ENCODE results near the gene AGER.

AGER gene

GRCh38 chr6:32184084-32184640, at the start of gene AGER:
Gene AGER, minus strand, starts transcription at chr6:32184253. Its CDS starts 31 bp downstream, at chr6:32184222.
- peaks cover 38 to 51% of the 10 kb centered on the region in 2 donors for H3K36me3 ChIP-seq (ENCODE audit: control insufficient read depth in 1 of 2, insufficient read depth in 2 of 2, low read length in 2 of 2)
- H3K27ac ChIP-seq (ENCODE audit: low read length): peak within 1 kb of the TSS; percentile 60
- no peaks in the 10 kb centered on the region for H3K9me3 ChIP-seq (ENCODE audit: control insufficient read depth in 1 of 2, low read length in 2 of 2)
- H3K4me3 ChIP-seq (ENCODE audit: low read depth in 1 of 2, low read length in 2 of 2): no peak within 1 kb of the TSS
- H3K4me1 ChIP-seq (ENCODE audit: control insufficient read depth in 1 of 2, insufficient read depth in 2 of 2, low read length in 2 of 2): peaks cover 9 to 54% of the 10 kb centered on the region in 2 donors
- no peaks in the 10 kb centered on the region for H3K27me3 ChIP-seq (ENCODE audit: low read depth, low read length)

GRCh38 chr6:32226434-32226833, 42.4 kb upstream of the AGER start:
- H3K27me3 ChIP-seq (ENCODE audit: low read depth, low read length): no peaks in the 10 kb centered on the region
- H3K4me3 ChIP-seq (ENCODE audit: low read depth in 1 of 2, low read length in 2 of 2): no peak overlapping the region
- no peaks in the 10 kb centered on the region for H3K36me3 ChIP-seq (ENCODE audit: control insufficient read depth in 1 of 2, insufficient read depth in 2 of 2, low read length in 2 of 2)
- H3K27ac ChIP-seq (ENCODE audit: low read length): no peak overlapping the region
- no peaks in the 10 kb centered on the region for H3K9me3 ChIP-seq (ENCODE audit: control insufficient read depth in 1 of 2, low read length in 2 of 2)
- no peaks in the 10 kb centered on the region for H3K4me1 ChIP-seq (ENCODE audit: control insufficient read depth in 1 of 2, insufficient read depth in 2 of 2, low read length in 2 of 2)

GRCh38 chr6:32224696-32225095, 40.6 kb upstream of the AGER start:
- H3K4me1 ChIP-seq (ENCODE audit: control insufficient read depth in 1 of 2, insufficient read depth in 2 of 2, low read length in 2 of 2): no peaks in the 10 kb centered on the region
- H3K9me3 ChIP-seq (ENCODE audit: control insufficient read depth in 1 of 2, low read length in 2 of 2): no peaks in the 10 kb centered on the region
- no peaks in the 10 kb centered on the region for H3K36me3 ChIP-seq (ENCODE audit: control insufficient read depth in 1 of 2, insufficient read depth in 2 of 2, low read length in 2 of 2)
- H3K4me3 ChIP-seq (ENCODE audit: low read depth in 1 of 2, low read length in 2 of 2): no peak overlapping the region
- no peaks in the 10 kb centered on the region for H3K27me3 ChIP-seq (ENCODE audit: low read depth, low read length)
- H3K27ac ChIP-seq (ENCODE audit: low read length): no peak overlapping the region

DNA sequence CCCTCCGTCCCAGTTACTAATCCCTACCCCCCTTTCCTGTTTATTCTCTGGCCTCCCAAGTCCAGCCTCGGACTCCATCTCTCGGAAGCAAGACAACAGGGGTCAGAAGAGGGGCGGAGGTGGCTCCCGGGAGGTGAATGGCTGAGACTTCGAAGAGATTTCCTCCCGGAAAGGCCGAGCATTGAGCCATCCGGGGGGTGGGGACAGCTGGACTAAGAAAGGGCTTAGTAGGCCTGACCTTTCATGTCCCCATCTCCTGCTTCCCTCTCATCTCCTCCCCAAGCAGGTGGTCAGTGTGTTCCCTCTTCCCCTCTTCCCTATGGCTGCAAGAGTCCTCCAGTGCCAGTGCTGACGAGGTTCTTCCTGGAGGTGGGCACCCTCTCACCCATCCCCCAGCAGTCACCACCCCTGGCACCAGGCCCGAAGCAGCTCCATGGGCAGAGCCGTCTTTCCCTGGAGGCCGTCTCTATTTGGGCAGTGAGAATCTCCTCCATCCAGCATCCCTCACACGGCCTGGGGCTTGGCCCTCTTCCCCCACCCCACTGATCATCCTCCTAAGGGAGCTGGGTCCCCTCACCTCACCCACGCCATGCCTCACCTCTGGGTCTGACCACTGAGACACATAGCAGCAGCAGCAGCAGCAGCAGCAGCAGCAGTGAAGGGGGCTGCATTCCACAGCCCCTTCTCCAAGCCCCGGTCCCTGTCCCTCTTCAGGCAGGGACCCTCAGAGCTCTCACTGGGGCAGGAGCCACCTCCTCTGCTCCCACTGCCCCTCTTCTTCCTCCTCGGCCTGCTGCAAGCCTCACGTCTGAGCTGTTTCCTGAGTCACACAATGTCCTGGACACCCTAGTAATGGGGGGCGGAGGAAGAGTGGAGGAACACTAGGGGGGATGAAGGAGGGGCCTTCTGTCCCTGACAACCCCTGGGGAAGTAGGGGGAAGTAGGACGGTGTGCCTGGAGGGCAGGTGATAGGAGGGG, 39.5 kb upstream of the AGER start, which contains the start of gene NOTCH4:
Gene NOTCH4, minus strand, starts transcription at position 810 of the 978 bp plus-strand sequence. Its CDS starts 139 bp downstream, at position 671.
- H3K27me3 ChIP-seq (ENCODE audit: low read depth, low read length): no peaks in the 10 kb centered on the region
- no peaks in the 10 kb centered on the region for H3K4me1 ChIP-seq (ENCODE audit: control insufficient read depth in 1 of 2, insufficient read depth in 2 of 2, low read length in 2 of 2)
- no peaks in the 10 kb centered on the region for H3K36me3 ChIP-seq (ENCODE audit: control insufficient read depth in 1 of 2, insufficient read depth in 2 of 2, low read length in 2 of 2)
- H3K9me3 ChIP-seq (ENCODE audit: control insufficient read depth in 1 of 2, low read length in 2 of 2): no peaks in the 10 kb centered on the region
- H3K27ac ChIP-seq (ENCODE audit: low read length): no peak within 1 kb of the TSS
- no peak within 1 kb of the TSS for H3K4me3 ChIP-seq (ENCODE audit: low read depth in 1 of 2, low read length in 2 of 2)

- no peaks in the 10 kb centered on the region for H3K36me3 ChIP-seq (ENCODE audit: control insufficient read depth in 1 of 2, insufficient read depth in 2 of 2, low read length in 2 of 2)
- no peak overlapping the region for H3K4me3 ChIP-seq (ENCODE audit: low read depth in 1 of 2, low read length in 2 of 2)
- no peaks in the 10 kb centered on the region for H3K9me3 ChIP-seq (ENCODE audit: control insufficient read depth in 1 of 2, low read length in 2 of 2)
- no peak overlapping the region for H3K27ac ChIP-seq (ENCODE audit: low read length)
- no peaks in the 10 kb centered on the region for H3K4me1 ChIP-seq (ENCODE audit: control insufficient read depth in 1 of 2, insufficient read depth in 2 of 2, low read length in 2 of 2)
- H3K27me3 ChIP-seq (ENCODE audit: low read depth, low read length): no peaks in the 10 kb centered on the region
These were observed 38.5 kb upstream of the AGER start for GRCh38 chr6:32222333-32223230.

DNA sequence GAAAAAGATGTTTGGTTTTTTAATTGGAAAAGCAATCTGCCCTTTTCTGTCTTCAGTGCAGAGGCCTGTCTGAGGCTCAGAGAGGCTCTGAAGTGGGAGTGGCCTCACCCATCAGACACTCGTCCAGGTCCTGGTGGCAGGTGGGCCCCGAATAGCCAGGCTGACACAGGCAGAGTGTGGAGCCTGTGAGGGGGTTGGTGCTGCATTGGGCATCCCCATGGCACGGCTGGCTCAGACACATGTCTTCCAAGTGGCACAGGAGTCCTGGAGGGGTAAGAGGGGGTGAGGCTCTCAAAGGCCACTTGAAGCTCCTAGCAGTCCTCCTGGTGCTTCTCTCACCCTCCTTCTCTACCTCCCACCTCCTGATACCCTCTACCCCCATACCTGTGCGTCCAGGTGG, 36.0 kb upstream of the AGER start:
- H3K36me3 ChIP-seq (ENCODE audit: control insufficient read depth in 1 of 2, insufficient read depth in 2 of 2, low read length in 2 of 2): no peaks in the 10 kb centered on the region
- no peak overlapping the region for H3K4me3 ChIP-seq (ENCODE audit: low read depth in 1 of 2, low read length in 2 of 2)
- no peaks in the 10 kb centered on the region for H3K9me3 ChIP-seq (ENCODE audit: control insufficient read depth in 1 of 2, low read length in 2 of 2)
- H3K4me1 ChIP-seq (ENCODE audit: control insufficient read depth in 1 of 2, insufficient read depth in 2 of 2, low read length in 2 of 2): no peaks in the 10 kb centered on the region
- no peak overlapping the region for H3K27ac ChIP-seq (ENCODE audit: low read length)
- H3K27me3 ChIP-seq (ENCODE audit: low read depth, low read length): no peaks in the 10 kb centered on the region

DNA sequence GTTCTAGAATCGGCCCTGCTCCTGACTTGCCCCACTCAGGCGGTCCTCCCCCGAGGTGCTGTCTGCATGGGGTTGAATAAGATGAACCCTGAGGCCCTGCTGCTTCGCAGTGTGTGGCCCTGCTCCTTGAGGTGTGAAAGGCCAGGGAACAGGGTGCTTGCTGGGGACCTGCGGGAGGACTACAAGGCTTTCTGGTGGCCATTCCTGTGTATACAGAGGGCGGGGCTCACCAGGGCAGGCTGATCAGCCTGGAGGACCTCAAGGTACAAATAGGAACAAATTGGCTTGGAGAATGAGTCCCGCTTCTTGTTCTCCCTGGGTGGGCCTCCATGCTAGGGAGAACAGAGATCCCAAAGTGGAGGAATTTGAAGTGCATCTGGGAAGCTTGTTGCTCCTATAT, 34.1 kb upstream of the AGER start:
- Histone ChIP-seq H3K4me1 (ENCODE audit: control insufficient read depth in 1 of 2, insufficient read depth in 2 of 2, low read length in 2 of 2) (no peaks in the 10 kb centered on the region), H3K9me3 (ENCODE audit: control insufficient read depth in 1 of 2, low read length in 2 of 2) (no peaks in the 10 kb centered on the region), H3K27me3 (ENCODE audit: low read depth, low read length) (no peaks in the 10 kb centered on the region), H3K36me3 (ENCODE audit: control insufficient read depth in 1 of 2, insufficient read depth in 2 of 2, low read length in 2 of 2) (no peaks in the 10 kb centered on the region), H3K27ac (ENCODE audit: low read length) (no peak overlapping the region), H3K4me3 (ENCODE audit: low read depth in 1 of 2, low read length in 2 of 2) (no peak overlapping the region)

DNA sequence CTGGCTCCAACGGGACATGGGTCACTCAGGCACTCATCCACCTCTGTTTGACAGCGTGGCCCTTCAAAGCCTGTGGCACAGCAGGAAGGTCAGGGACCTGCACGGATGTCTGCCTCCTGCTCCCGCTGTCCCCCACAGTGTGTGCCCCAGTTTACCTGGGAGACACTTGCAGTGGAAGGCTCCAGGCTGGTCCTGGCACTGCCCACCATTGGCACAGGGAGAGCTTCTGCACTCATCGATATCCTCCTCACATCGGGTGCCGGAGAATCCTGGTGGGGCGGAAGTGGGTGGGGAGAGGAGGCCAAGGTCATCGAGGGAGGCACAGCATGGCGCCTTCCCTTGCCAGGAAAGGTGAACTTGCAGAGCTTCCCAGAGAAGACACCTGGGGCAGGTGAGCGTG, 32.9 kb upstream of the AGER start:
- Histone ChIP-seq H3K9me3 (ENCODE audit: control insufficient read depth in 1 of 2, low read length in 2 of 2) (no peaks in the 10 kb centered on the region), H3K4me1 (ENCODE audit: control insufficient read depth in 1 of 2, insufficient read depth in 2 of 2, low read length in 2 of 2) (no peaks in the 10 kb centered on the region), H3K27ac (ENCODE audit: low read length) (no peak overlapping the region), H3K4me3 (ENCODE audit: low read depth in 1 of 2, low read length in 2 of 2) (no peak overlapping the region), H3K27me3 (ENCODE audit: low read depth, low read length) (no peaks in the 10 kb centered on the region), H3K36me3 (ENCODE audit: control insufficient read depth in 1 of 2, insufficient read depth in 2 of 2, low read length in 2 of 2) (no peaks in the 10 kb centered on the region)

DNA sequence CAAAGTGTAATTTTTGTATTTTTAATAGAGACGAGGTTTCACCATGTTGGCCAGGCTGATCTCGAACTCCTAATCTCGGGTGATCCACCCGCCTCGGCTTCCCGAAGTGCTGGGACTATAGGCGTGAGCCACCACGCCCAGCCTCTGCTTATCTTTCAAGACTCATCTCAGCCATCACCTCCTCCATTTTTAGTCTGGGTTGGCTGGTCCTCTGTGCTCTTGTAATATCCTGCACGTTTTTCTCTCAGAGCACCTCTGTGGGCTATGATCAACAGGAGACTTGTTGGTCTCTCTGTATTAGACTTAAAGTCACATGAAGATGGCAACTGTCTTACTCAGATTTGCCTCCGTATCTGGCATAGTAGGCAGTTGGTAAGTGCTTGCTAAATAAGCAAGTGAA, 32.2 kb upstream of the AGER start:
- Histone ChIP-seq H3K4me3 (ENCODE audit: low read depth in 1 of 2, low read length in 2 of 2) (no peak overlapping the region), H3K9me3 (ENCODE audit: control insufficient read depth in 1 of 2, low read length in 2 of 2) (no peaks in the 10 kb centered on the region), H3K27ac (ENCODE audit: low read length) (no peak overlapping the region), H3K36me3 (ENCODE audit: control insufficient read depth in 1 of 2, insufficient read depth in 2 of 2, low read length in 2 of 2) (no peaks in the 10 kb centered on the region), H3K4me1 (ENCODE audit: control insufficient read depth in 1 of 2, insufficient read depth in 2 of 2, low read length in 2 of 2) (no peaks in the 10 kb centered on the region), H3K27me3 (ENCODE audit: low read depth, low read length) (no peaks in the 10 kb centered on the region)

DNA sequence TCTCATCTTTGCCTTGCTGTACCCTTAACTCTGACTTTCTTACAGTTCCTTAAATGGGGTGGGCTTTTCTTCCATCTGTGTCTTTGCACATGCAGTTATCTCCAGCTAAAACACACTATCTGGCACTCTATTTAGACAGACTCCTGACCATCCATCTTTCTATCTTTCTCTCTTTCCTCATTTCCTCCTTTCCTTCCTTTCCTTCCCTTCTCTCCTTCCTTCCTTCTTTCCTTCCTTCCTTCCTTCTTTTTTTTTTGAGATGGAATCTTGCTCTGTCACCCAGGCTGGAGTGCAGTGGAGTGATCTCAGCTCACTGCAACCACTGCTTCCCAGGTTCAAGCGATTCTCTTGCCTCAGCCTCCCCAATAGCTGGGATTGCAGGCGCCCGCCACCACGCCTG, 31.6 kb upstream of the AGER start:
- H3K9me3 ChIP-seq (ENCODE audit: control insufficient read depth in 1 of 2, low read length in 2 of 2): no peaks in the 10 kb centered on the region
- H3K27ac ChIP-seq (ENCODE audit: low read length): no peak overlapping the region
- H3K36me3 ChIP-seq (ENCODE audit: control insufficient read depth in 1 of 2, insufficient read depth in 2 of 2, low read length in 2 of 2): no peaks in the 10 kb centered on the region
- no peak overlapping the region for H3K4me3 ChIP-seq (ENCODE audit: low read depth in 1 of 2, low read length in 2 of 2)
- no peaks in the 10 kb centered on the region for H3K4me1 ChIP-seq (ENCODE audit: control insufficient read depth in 1 of 2, insufficient read depth in 2 of 2, low read length in 2 of 2)
- no peaks in the 10 kb centered on the region for H3K27me3 ChIP-seq (ENCODE audit: low read depth, low read length)

DNA sequence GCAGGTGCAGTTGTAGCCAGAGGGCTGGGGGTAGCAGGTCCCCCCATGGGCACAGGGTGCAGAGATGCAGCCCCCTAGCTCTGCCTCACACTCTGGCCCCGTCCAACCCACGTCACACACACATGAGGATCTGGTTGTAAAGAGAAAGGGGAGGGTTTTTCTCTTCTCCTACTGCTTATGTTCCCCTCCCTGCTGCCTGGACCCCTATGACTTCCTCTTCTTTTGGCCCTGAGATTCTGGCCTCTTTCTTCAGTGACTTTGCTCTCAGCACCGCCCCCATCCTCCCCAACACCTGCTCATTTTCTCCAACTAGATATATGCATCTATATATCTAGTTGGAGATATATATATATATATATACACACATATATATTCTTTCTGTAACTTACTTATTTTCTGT, 30.1 kb upstream of the AGER start:
- Histone ChIP-seq H3K4me1 (ENCODE audit: control insufficient read depth in 1 of 2, insufficient read depth in 2 of 2, low read length in 2 of 2) (no peaks in the 10 kb centered on the region), H3K9me3 (ENCODE audit: control insufficient read depth in 1 of 2, low read length in 2 of 2) (no peaks in the 10 kb centered on the region), H3K36me3 (ENCODE audit: control insufficient read depth in 1 of 2, insufficient read depth in 2 of 2, low read length in 2 of 2) (no peaks in the 10 kb centered on the region), H3K4me3 (ENCODE audit: low read depth in 1 of 2, low read length in 2 of 2) (no peak overlapping the region), H3K27me3 (ENCODE audit: low read depth, low read length) (no peaks in the 10 kb centered on the region), H3K27ac (ENCODE audit: low read length) (no peak overlapping the region)
